Erythroblast (primary cell): Measurements from ENCODE around the gene CEP41.

ENCODE experiments used
- GATA1 ChIP-seq: IDR thresholded peaks from 2 replicates; pipeline ENCODE4 v1.6.1; 2011; ENCODE audit warnings: low read depth, mild to moderate bottlenecking, control low read depth, low read length, moderate library complexity
- POLR2A ChIP-seq: IDR thresholded peaks from 2 replicates; pipeline ENCODE4 v1.6.1; 2011; ENCODE audit warnings: mild to moderate bottlenecking, low read length

DNA sequence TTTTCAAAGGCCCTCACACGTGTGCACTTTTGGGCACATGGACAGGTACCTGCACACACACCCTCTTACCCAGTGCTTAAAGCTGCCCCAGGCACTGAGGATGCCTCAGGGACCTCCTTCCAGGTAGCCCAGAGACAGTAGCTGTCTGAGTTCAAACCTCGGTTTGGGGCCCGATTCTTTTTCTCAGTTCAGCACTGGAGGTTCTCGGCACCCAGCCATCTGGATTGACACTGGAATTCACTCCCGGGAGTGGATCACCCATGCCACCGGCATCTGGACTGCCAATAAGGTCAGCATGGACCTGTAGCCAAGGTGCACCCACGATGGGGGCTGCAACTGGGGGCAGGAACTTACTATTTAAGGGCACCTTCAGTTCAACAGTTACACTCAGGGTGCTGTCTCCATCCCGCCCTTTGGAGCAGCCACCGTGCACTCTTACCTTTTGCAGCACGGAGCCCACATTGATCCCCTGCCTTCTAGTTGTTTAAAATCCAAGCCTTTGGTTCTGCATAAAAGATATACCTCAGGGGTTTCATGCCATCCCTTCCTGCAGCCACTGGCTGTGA lies 78.5 kb downstream of the CEP41 start:
- TF ChIP-seq POLR2A (no peak), GATA1 (no peak)
